Adrenal gland (tissue), 12 donors: ENCODE data around the gene ACVR1B. TPM values are rescaled to one million over a fixed set of nuclear protein-coding genes. Genes with fewer than 3 reads are reported as not detected.

ENCODE experiments used
- DNase-seq, 7 donors: peaks; one replicate each; pipeline ENCODE4 v3.0.0-alpha.2; 2019 to 2020
- H3K27ac ChIP-seq, 5 donors: fragments of 200-600 bp; sonication (generic) in 4 of 5; 1 replicate in 3 of 5; 2 replicates in 2 of 5; pipeline versions ENCODE4 v1.5.1 to v1.8.0; 2016 to 2020; ENCODE audit warnings: mild to moderate bottlenecking in 1 of 5
- H3K27me3 ChIP-seq: fragments of 200-600 bp; 2 replicates; pipeline ENCODE4 v1.8.0; 2021
- H3K36me3 ChIP-seq, 2 donors: fragments of 200-600 bp; replicated peaks in 1 of 2; 1 replicate in 1 of 2; 2 replicates in 1 of 2; pipeline versions ENCODE4 v1.5.1 to v1.8.0; 2018 to 2022
- H3K4me1 ChIP-seq, 2 donors: fragments of 200-600 bp; replicated peaks in 1 of 2; 1 replicate in 1 of 2; 2 replicates in 1 of 2; pipeline versions ENCODE4 v1.5.1 to v1.8.0; 2018 to 2021
- H3K4me3 ChIP-seq, 4 donors: fragments of 200-600 bp; sonication (generic) in 3 of 4; one replicate each; pipeline ENCODE4 v1.5.1; 2016 to 2018
- H3K9me3 ChIP-seq, 3 donors: fragments of 200-600 bp; sonication (generic) in 1 of 3; replicated peaks in 1 of 3; 1 replicate in 2 of 3; 2 replicates in 1 of 3; pipeline versions ENCODE4 v1.5.1 to v1.8.0; 2016 to 2021
- CTCF ChIP-seq, 6 experiments: fragments of 450-650 bp in 4 of 6; fragments of 200-600 bp in 2 of 6; sonication (generic) in 1 of 6; IDR thresholded peaks; 1 replicate in 5 of 6; 2 replicates in 1 of 6; pipeline versions ENCODE4 v1.5.1 to v1.8.0; 2016 to 2021; ENCODE audit warnings: antibody characterized with exemption in 6 of 6, mild to moderate bottlenecking in 2 of 6, moderate library complexity in 1 of 6
- POLR2A ChIP-seq, 2 donors: fragments of 450-650 bp; IDR thresholded peaks; one replicate each; pipeline ENCODE4 v1.6.1; 2017; ENCODE audit warnings: antibody characterized with exemption in 2 of 2, mild to moderate bottlenecking in 2 of 2, moderate library complexity in 1 of 2
- WGBS, 4 donors: extraction: QIAGEN DNeasy Blood & Tissue Kit in 2 of 4; methylation state at CpG; one replicate each; pipeline versions ENCODE4 v1.1.5 to v1.1.7; 2013 to 2017; 5-methylcytosine and 5-hydroxymethylcytosine counted together
- intact Hi-C, 2 donors: fragments of 100-400 bp; cut with DNase I; formaldehyde crosslinking; loops; one replicate each; pipeline versions ENCODE4 v1.14.1 to v1.15.0; 2022 to 2023
- polyA plus RNA-seq, 3 donors: library from polyadenylated mRNA; stranded (reverse); fragments of 200-250 nt in 2 of 3; fragments of 350-450 nt in 1 of 3; fragmentation: Illumina TruSeq in 1 of 3; extraction: RNeasy Lipid Tissue Mini Kit (QIAGEN cat#74804) in 1 of 3; gene quantifications; one replicate each; pipeline ENCODE4 v1.2.3, GENCODE V29; 2013 to 2014
- total RNA-seq, 9 donors: library from RNA; depleted of rRNA in 4 of 9; stranded (reverse); fragments of >200 nt in 4 of 9; fragments of 120-200 nt in 1 of 9; fragmentation: NEBNext Ultra II Directional in 1 of 9; extraction: Animal tissue kit (Norgen Biotek cat#: 25700) in 1 of 9; gene quantifications; one replicate each; pipeline versions ENCODE4 v1.1.0 to v1.2.4, GENCODE V29; 2013 to 2023
- donor health status: healthy with polysubstance abuse.
- donor health status: Bipolar disorder and iron deficiency.
- donor health status: DM: yes; HTN: yes; CAD: no.
- donor health status: DM: no; HTN: no; CAD: no.
- donor health status: DM: no; HTN: no; CAD: no.
- donor health status: DM: yes; HTN: yes; CAD: no.

The ACVR1B gene
- total and polyA plus RNA-seq, 12 donors, result 6.3 to 26.3 (median 13.9) TPM

- Histone ChIP-seq H3K4me1 (peaks cover 8 to 33% of the 10 kb centered on the region in 2 donors), H3K27ac (peak overlapping the region in 2 of 5 donors; percentile 62 to 80), H3K4me3 (no peak overlapping the region), H3K27me3 (no peaks in the 10 kb centered on the region), H3K36me3 (no peaks in the 10 kb centered on the region), H3K9me3 (no peaks in the 10 kb centered on the region)
- TF ChIP-seq POLR2A (IDR thresholded peaks at IDR 0.05), result no peak
- TF ChIP-seq CTCF (IDR thresholded peaks at IDR 0.05), result no peak
- intact Hi-C loops, result no loop called here
- 69 to 84% (median 73%) methylated on average over 6 to 8 of the region's 8 CpGs for WGBS, 4 donors
- peak in 3 of 7 donors; percentile 54 to 77 (median 62) for DNase-seq
Measured at GRCh38 chr12:51926064-51926632, 25.4 kb upstream of the ACVR1B start.

GRCh38 chr12:51926718-51927117 lies 24.8 kb upstream of the ACVR1B start:
- no peaks in the 10 kb centered on the region for H3K36me3 ChIP-seq
- H3K4me3 ChIP-seq, result no peak overlapping the region
- DNase-seq, result peak in 1 of 7 donors; percentile 79
- intact Hi-C loops, result no loop called here
- H3K27ac ChIP-seq, result peak overlapping the region in 2 of 5 donors; percentile 62 to 80
- 80 to 100% (median 93%) methylated on average over 2 of the region's 2 CpGs for WGBS, 4 donors
- no peaks in the 10 kb centered on the region for H3K27me3 ChIP-seq
- no peak for TF ChIP-seq POLR2A (IDR thresholded peaks at IDR 0.05)
- TF ChIP-seq CTCF (IDR thresholded peaks at IDR 0.05), result peak in 3 of 6 experiments; percentile 6 to 36 (median 36)
- H3K4me1 ChIP-seq, result peaks cover 8 to 33% of the 10 kb centered on the region in 2 donors
- H3K9me3 ChIP-seq, result no peaks in the 10 kb centered on the region

GRCh38 chr12:51932218-51933076 lies 19.1 kb upstream of the ACVR1B start:
- H3K36me3 ChIP-seq, result no peaks in the 10 kb centered on the region
- no peak for DNase-seq
- intact Hi-C loops, result no loop called here
- no peaks in the 10 kb centered on the region for H3K4me1 ChIP-seq
- no peak overlapping the region for H3K27ac ChIP-seq
- TF ChIP-seq POLR2A (IDR thresholded peaks at IDR 0.05), result no peak
- TF ChIP-seq CTCF (IDR thresholded peaks at IDR 0.05), result no peak
- no peaks in the 10 kb centered on the region for H3K27me3 ChIP-seq
- H3K9me3 ChIP-seq, result no peaks in the 10 kb centered on the region
- 67 to 76% (median 72%) methylated on average over 5 of the region's 5 CpGs for WGBS, 4 donors
- H3K4me3 ChIP-seq, result no peak overlapping the region

- WGBS, 4 donors, result 88 to 90% (median 89%) methylated on average over 4 of the region's 4 CpGs
- no peaks in the 10 kb centered on the region for H3K4me1 ChIP-seq
- intact Hi-C loops, result no loop called here
- no peaks in the 10 kb centered on the region for H3K27me3 ChIP-seq
- no peaks in the 10 kb centered on the region for H3K9me3 ChIP-seq
- H3K27ac ChIP-seq, result no peak overlapping the region
- no peak for TF ChIP-seq CTCF (IDR thresholded peaks at IDR 0.05)
- no peak for TF ChIP-seq POLR2A (IDR thresholded peaks at IDR 0.05)
- H3K36me3 ChIP-seq, result no peaks in the 10 kb centered on the region
- DNase-seq, result no peak
- no peak overlapping the region for H3K4me3 ChIP-seq
Measured at GRCh38 chr12:51934080-51934479, 17.4 kb upstream of the ACVR1B start.
